ENCODE results near the gene RAB23. TPM values are rescaled to one million over a fixed set of nuclear protein-coding genes. Genes with fewer than 3 reads are reported as not detected.

The RAB23 gene
- total and polyA plus RNA-seq, 2 of the 8 experiments (the other 6 are each of a cell fraction or from before 2014, with no cell fraction given) = 6.5 to 17.2 TPM

- TF ChIP-seq SP4 (IDR thresholded peaks at IDR 0.05; ENCODE audit: low read length) (no peak), CHD2 (IDR thresholded peaks at IDR 0.05; ENCODE audit: low read length) (no peak), NANOG (IDR thresholded peaks at IDR 0.05; ENCODE audit: insufficient read depth, low read depth, low read length, poor library complexity, severe bottlenecking) (no peak), ASH2L (IDR thresholded peaks at IDR 0.05; ENCODE audit: low read length) (no peak), ZNF274 (IDR thresholded peaks at IDR 0.05; ENCODE audit: borderline replicate concordance, extremely low read depth, low read length) (no peak), CBX8 (IDR thresholded peaks at IDR 0.05; ENCODE audit: borderline replicate concordance, low read depth, low read length) (no peak), POLR2AphosphoS5 (IDR thresholded peaks at IDR 0.05; ENCODE audit: low read depth, low read length) (no peak)
These were observed 26.6 kb downstream of the RAB23 start (continued) for GRCh38 chr6:57195457-57195856.
